Effector memory CD4-positive, alpha-beta T cell (primary cell): ENCODE results near the gene LNX1.

Experiments used
- DNase-seq, 3 donors: peaks; one replicate each; pipeline ENCODE4 v3.0.0-alpha.2; 2020
- H3K27ac ChIP-seq: 2 replicates; pipeline ENCODE4 v1.7.0; 2013; ENCODE audit warnings: mild to moderate bottlenecking, low read length, moderate library complexity; ENCODE audit not compliant: insufficient read depth, poor library complexity, severe bottlenecking
- H3K27me3 ChIP-seq: replicated peaks from 2 replicates; pipeline ENCODE4 v1.7.0; 2013; ENCODE audit warnings: mild to moderate bottlenecking, low read length; ENCODE audit not compliant: insufficient read depth, control insufficient read depth, poor library complexity, severe bottlenecking
- H3K36me3 ChIP-seq: 2 replicates; pipeline ENCODE4 v1.7.0; 2013; ENCODE audit warnings: mild to moderate bottlenecking, low read length, moderate library complexity; ENCODE audit not compliant: control insufficient read depth, insufficient read depth
- H3K4me1 ChIP-seq: 2 replicates; pipeline ENCODE4 v1.7.0; 2013; ENCODE audit warnings: low read length, mild to moderate bottlenecking; ENCODE audit not compliant: control insufficient read depth, insufficient read depth, poor library complexity, severe bottlenecking
- H3K4me3 ChIP-seq: 2 replicates; pipeline ENCODE4 v1.7.0; 2013; ENCODE audit warnings: low read length, low read depth, mild to moderate bottlenecking; ENCODE audit not compliant: insufficient read depth, poor library complexity, severe bottlenecking
- H3K9me3 ChIP-seq: 2 replicates; pipeline ENCODE4 v1.7.0; 2013; ENCODE audit warnings: mild to moderate bottlenecking, low read length, moderate library complexity; ENCODE audit not compliant: control insufficient read depth

The LNX1 gene

DNA sequence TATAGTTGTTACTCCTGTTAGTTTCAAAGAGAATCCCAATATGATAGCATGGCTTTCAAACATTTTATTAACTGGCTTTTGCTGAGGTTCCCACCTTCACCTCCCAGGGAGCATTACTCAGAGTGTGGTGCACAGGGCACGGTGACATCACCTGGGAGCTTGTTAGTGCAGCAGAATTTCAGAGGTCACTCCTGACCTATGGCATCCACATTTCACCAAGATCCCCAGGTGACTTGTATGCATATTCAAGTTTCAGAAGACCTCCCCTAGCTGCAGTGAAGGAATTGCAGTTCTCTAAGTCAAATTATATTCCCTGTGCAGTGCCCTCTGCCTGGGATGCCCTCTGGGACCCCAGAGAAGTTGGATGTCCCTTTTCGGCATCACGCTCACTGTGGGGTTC lies 29.7 kb upstream of the LNX1 start:
- no peaks in the 10 kb centered on the region for H3K27me3 ChIP-seq
- H3K36me3 ChIP-seq: no peaks in the 10 kb centered on the region
- H3K9me3 ChIP-seq: no peaks in the 10 kb centered on the region
- no peak overlapping the region for H3K27ac ChIP-seq
- H3K4me3 ChIP-seq: no peak overlapping the region
- no peaks in the 10 kb centered on the region for H3K4me1 ChIP-seq
- DNase-seq: no peak

DNA sequence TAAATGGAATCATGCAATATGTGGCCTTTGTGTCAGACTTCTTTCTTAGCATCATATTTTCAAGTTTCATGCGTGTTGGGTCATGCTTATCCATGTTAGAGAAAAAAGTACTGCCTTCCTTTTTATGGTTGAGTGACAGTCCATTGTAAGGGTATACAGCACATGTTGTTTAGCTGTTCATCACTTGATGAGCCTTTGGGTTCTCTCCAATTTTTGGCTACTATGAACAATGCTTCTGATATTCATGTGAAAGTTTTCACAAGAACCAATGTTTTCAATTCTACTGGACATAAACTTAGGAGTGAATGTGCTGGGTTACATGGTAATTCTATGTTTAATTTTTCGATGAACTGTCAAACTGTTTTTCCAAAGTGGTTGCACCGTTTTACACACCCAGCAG lies 28.1 kb upstream of the LNX1 start:
- H3K27me3 ChIP-seq: no peaks in the 10 kb centered on the region
- H3K4me3 ChIP-seq: no peak overlapping the region
- no peaks in the 10 kb centered on the region for H3K4me1 ChIP-seq
- H3K36me3 ChIP-seq: no peaks in the 10 kb centered on the region
- no peak for DNase-seq
- H3K27ac ChIP-seq: no peak overlapping the region
- H3K9me3 ChIP-seq: no peaks in the 10 kb centered on the region

DNA sequence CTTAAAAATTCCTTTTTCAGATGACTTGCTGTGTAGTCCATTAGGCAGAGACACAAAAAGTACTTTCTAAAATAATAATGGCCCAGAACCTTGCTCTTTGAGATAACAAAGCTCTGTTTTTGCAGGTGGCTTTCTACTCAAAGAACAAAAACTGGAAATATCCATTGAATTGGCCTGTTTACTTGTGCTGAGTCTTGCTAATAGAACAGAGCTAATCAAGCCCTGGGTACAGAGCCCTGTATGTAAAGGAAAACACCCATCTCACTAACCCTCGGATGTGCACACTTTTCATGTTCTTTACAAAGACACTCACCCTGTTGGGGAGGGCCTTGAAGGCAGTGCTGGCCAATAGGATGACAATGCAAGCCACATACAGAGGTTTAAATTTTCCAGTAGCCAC lies 27.0 kb upstream of the LNX1 start:
- Histone ChIP-seq H3K27me3 (no peaks in the 10 kb centered on the region), H3K27ac (no peak overlapping the region), H3K4me1 (no peaks in the 10 kb centered on the region), H3K4me3 (no peak overlapping the region), H3K36me3 (no peaks in the 10 kb centered on the region), H3K9me3 (no peaks in the 10 kb centered on the region)
- DNase-seq: no peak

DNA sequence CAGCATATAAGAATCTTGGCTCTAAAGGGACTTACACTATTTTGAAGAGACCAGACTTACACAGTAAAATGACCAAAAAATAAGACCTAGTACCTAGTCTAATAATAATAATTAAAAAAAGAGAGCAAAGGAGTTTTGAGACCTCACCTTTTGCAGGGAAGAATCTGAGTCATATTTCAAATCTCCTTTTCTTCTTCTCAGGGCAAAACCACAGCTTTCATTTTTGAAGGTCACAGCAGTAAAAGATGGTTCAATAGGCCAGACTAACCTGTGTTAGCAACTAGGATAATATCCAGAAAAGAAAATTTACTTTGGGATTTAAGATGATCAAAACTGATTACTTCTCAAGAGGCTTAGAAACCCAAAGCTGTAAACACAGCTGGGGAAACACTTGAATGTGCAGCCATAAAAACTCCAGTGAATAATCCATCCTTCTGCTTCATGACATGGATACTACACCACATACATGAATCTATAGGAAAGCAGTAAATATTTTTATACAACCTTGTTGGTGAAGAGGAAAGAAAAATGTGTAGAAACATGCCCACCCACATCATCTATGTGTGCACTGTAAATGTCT lies 25.9 kb upstream of the LNX1 start:
- no peak for DNase-seq
- Histone ChIP-seq H3K36me3 (no peaks in the 10 kb centered on the region), H3K27me3 (no peaks in the 10 kb centered on the region), H3K4me1 (no peaks in the 10 kb centered on the region), H3K4me3 (no peak overlapping the region), H3K9me3 (no peaks in the 10 kb centered on the region), H3K27ac (no peak overlapping the region)

DNA sequence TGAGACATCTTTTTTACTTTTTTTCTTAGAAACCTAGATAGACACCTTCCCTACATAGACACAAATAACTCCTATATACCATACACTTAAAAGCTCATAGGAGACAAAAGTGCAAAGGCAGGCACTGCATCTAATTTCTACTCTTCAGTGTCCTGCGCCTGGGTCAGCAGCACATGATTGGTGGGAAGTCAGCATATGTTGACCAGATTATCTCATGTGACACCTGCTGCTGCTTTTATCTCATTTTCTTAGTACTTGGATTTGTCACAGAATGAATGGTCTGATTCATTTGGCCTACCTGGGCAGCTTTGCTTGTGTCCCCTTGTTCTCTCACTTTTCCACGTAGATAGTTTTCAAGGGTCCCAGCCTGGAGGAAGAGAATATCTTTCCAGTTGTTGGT lies 24.9 kb upstream of the LNX1 start:
- no peak for DNase-seq
- Histone ChIP-seq H3K9me3 (no peaks in the 10 kb centered on the region), H3K4me1 (no peaks in the 10 kb centered on the region)

DNA sequence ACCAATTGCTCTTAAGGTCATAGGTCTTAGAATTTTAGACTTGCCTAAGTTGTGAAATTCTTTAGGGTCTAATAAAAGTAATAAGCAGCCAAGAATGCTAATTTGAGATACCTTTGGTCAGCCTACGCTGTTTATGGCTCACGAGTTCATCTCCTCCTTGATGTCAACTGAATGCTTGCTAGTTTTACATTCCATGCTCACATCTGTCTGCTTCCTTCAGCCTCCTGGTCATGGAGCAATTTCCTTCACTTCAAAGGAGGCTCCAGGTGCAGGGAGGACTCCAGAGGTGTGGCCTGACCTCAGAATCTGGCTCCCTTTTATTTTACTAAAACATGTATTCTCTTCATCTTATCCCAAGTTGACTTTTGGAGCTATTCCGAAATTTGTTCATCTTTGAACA lies 23.3 kb upstream of the LNX1 start:
- no peaks in the 10 kb centered on the region for H3K27me3 ChIP-seq
- no peaks in the 10 kb centered on the region for H3K36me3 ChIP-seq
- no peak overlapping the region for H3K4me3 ChIP-seq

More for the DNA sequence above, 24.9 kb upstream of the LNX1 start:
- no peaks in the 10 kb centered on the region for H3K27me3 ChIP-seq
- no peak overlapping the region for H3K27ac ChIP-seq
- H3K4me3 ChIP-seq: no peak overlapping the region
- no peaks in the 10 kb centered on the region for H3K36me3 ChIP-seq

DNA sequence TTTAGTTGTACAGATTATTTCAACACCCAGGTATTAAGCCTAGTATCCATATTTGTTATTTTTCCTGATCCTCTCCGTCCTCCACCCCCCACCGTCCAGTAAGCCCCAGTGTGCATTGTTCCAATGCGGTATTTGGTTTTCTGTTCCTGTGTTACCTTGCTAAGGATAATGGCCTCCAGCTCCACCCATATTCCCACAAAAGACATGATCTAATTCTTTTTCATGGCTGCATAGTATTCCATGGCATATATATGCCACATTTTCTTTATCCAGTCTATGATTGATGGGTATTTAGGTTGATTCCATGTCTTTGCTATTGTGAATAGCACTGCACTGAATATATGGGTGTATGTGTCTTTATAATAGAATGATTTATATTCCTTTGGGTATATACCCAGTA lies 22.1 kb upstream of the LNX1 start:
- Histone ChIP-seq H3K27ac (no peak overlapping the region), H3K4me3 (no peak overlapping the region), H3K9me3 (no peaks in the 10 kb centered on the region), H3K4me1 (no peaks in the 10 kb centered on the region), H3K36me3 (no peaks in the 10 kb centered on the region), H3K27me3 (no peaks in the 10 kb centered on the region)
- DNase-seq: no peak

More for the DNA sequence above, 23.3 kb upstream of the LNX1 start:
- no peak overlapping the region for H3K27ac ChIP-seq
- no peaks in the 10 kb centered on the region for H3K4me1 ChIP-seq
- no peak for DNase-seq
- no peaks in the 10 kb centered on the region for H3K9me3 ChIP-seq

DNA sequence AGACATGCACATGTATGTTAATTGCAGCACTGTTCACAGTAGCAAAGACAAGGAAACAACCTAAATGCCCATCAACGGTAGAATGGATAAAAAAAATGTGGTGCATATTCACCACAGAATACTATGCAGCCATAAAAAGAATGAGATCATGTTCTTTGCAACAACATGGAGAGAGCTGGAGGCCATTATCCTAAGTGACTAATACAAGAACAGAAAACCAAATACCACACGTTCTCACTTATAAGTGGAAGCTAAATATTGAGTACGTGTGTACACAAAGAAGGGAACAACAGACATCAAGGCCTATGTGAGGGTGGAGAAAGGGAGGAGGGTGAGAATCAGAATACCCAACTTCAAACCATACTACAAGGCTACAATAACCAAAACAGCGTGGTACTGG lies 17.4 kb upstream of the LNX1 start:
- no peaks in the 10 kb centered on the region for H3K9me3 ChIP-seq
- no peak overlapping the region for H3K27ac ChIP-seq
- no peak for DNase-seq
- H3K4me3 ChIP-seq: no peak overlapping the region
- H3K36me3 ChIP-seq: no peaks in the 10 kb centered on the region
- H3K4me1 ChIP-seq: no peaks in the 10 kb centered on the region
- H3K27me3 ChIP-seq: no peaks in the 10 kb centered on the region

DNA sequence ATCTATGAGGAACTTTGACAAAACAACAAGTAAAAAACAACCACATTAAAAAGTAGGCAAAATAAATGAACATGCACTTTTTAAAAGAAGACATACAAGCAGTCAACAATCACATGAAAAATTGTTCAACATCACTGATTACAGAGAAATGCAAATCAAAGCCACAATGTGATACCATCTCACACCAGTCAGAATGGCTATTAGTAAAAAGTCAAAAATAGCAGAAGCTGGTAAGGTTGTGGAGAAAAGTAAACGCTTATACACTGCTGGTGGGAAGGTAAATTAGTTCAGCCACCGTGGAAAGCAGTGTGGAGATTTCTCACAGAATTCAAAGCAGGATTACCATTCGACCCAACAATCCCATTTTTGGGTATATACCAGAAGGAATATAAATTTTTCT lies 17.0 kb upstream of the LNX1 start:
- Histone ChIP-seq H3K9me3 (no peaks in the 10 kb centered on the region), H3K4me3 (no peak overlapping the region), H3K27ac (no peak overlapping the region), H3K27me3 (no peaks in the 10 kb centered on the region), H3K4me1 (no peaks in the 10 kb centered on the region), H3K36me3 (no peaks in the 10 kb centered on the region)
- no peak for DNase-seq

DNA sequence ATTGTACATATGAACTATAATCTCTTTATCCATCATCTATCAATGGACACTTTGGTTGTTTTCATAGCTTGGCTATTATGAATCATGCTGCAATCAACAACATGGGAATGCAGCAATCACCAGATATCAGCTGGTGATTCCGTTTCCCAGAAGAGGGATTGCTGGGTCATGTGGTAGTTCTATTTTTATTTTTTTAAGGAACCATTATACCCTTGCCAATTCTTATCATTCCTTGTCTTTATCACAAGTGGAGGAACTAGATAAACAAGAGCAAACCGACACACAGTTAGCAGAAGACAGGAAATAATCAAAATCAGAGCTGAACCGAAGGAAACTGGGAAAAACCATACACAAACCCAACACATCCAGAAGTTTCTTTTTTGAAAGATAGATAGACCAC lies 14.5 kb upstream of the LNX1 start:
- no peaks in the 10 kb centered on the region for H3K9me3 ChIP-seq
- H3K4me1 ChIP-seq: no peaks in the 10 kb centered on the region
- no peak overlapping the region for H3K4me3 ChIP-seq
- no peaks in the 10 kb centered on the region for H3K36me3 ChIP-seq
- DNase-seq: no peak
- H3K27ac ChIP-seq: no peak overlapping the region
- H3K27me3 ChIP-seq: no peaks in the 10 kb centered on the region

DNA sequence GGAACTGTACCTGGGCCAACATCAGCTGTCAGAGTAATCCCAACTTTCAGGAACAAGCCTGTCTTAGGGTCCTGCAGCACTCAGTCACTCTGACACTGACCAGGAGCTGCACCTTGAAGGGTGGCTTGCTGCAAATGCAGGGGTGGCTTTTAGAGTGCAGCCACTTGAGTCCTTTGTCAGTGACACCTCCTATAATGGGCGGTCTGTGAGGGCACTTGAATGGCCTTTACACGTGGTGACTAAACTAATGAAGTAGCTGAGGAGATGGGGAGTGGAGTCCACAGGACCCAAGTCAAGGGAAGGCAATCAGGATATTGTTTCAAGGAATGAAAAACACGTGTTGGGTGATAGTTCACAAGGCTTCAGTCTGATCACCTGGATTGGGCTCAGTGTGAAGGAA lies 11.1 kb upstream of the LNX1 start:
- no peaks in the 10 kb centered on the region for H3K9me3 ChIP-seq
- H3K36me3 ChIP-seq: no peaks in the 10 kb centered on the region
- H3K4me3 ChIP-seq: no peak overlapping the region
- H3K4me1 ChIP-seq: no peaks in the 10 kb centered on the region
- H3K27ac ChIP-seq: no peak overlapping the region
- no peak for DNase-seq
- no peaks in the 10 kb centered on the region for H3K27me3 ChIP-seq
